Esophagus squamous epithelium (tissue), 4 donors: Measurements from ENCODE around the gene ZNF579.
A peak's percentile ranks its signal among the peaks of the same experiment; 100 is the strongest.

ENCODE experiments used
- CTCF ChIP-seq, 6 experiments: fragments of 450-650 bp in 4 of 6; fragments of 200-600 bp in 2 of 6; sonication (generic) in 2 of 6; IDR thresholded peaks; one replicate each; pipeline ENCODE4 v1.5.1; 2016 to 2019; ENCODE audit warnings: antibody characterized with exemption in 6 of 6, mild to moderate bottlenecking in 4 of 6, moderate library complexity in 4 of 6
- POLR2A ChIP-seq, 4 donors: fragments of 450-650 bp; IDR thresholded peaks; one replicate each; pipeline ENCODE4 v1.6.1; 2017; ENCODE audit warnings: antibody characterized with exemption in 4 of 4, mild to moderate bottlenecking in 4 of 4, moderate library complexity in 3 of 4

- TF ChIP-seq CTCF (IDR thresholded peaks at IDR 0.05) (peak in 1 of 6 experiments; percentile 8), POLR2A (IDR thresholded peaks at IDR 0.05) (no peak)
Observed at GRCh38 chr19:55599842-55600661, 19.4 kb upstream of the ZNF579 start, which contains the start of gene ZNF524.
